OCI-LY7 (cell line): ENCODE data around the gene SLC25A1. TPM values are rescaled to one million over a fixed set of nuclear protein-coding genes. Genes with fewer than 3 reads are reported as not detected.

Experiments
- BruUV-seq: library from RNA; stranded (reverse); fragments of 400-500 nt; replicated peaks from 2 replicates; lab custom pipeline; 2021; lab: Mats Ljungman, UMichigan
- CTCF ChIA-PET: fragments of 300-600 bp; sonication (Branson Sonifier 250); formaldehyde crosslinking; loops from one replicate; lab custom pipeline; 2022; ENCODE audit warnings: antibody characterized with exemption; ENCODE audit not compliant: unreplicated experiment; lab: Charles Lee
- POLR2A ChIA-PET: fragments of 300-600 bp; sonication (Branson Sonifier 250); formaldehyde crosslinking; loops from one replicate; lab custom pipeline; 2022; ENCODE audit warnings: antibody characterized with exemption; lab: Charles Lee
- DNase-seq: peaks from one replicate; pipeline ENCODE4 v3.0.0-alpha.2; 2015; ENCODE audit warnings: low spot score
- H2AFZ ChIP-seq: fragments of 200-600 bp; sonication (generic), shearing (Covaris generic); 2 replicates; pipeline ENCODE4 v1.6.1; 2014; ENCODE audit warnings: mild to moderate bottlenecking, antibody characterized with exemption, low read length, moderate library complexity
- H3K27ac ChIP-seq: fragments of 200-600 bp; sonication (generic); 2 replicates; pipeline ENCODE4 v1.5.1; 2014; ENCODE audit warnings: mixed run types, low read depth, mild to moderate bottlenecking, moderate library complexity, low read length, inconsistent platforms; ENCODE audit not compliant: poor library complexity, severe bottlenecking
- H3K36me3 ChIP-seq: fragments of 200-600 bp; sonication (generic); 2 replicates; pipeline ENCODE4 v1.6.1; 2014; ENCODE audit warnings: mild to moderate bottlenecking, antibody characterized with exemption, low read length, moderate library complexity, mixed read lengths; ENCODE audit not compliant: insufficient read depth
- H3K4me1 ChIP-seq: fragments of 200-600 bp; sonication (generic); 2 replicates; pipeline ENCODE4 v1.5.1; 2014; ENCODE audit warnings: mild to moderate bottlenecking, low read length; ENCODE audit not compliant: insufficient read depth, poor library complexity, severe bottlenecking
- H3K4me2 ChIP-seq: fragments of 200-600 bp; sonication (generic); 2 replicates; pipeline ENCODE4 v1.6.1; 2014; ENCODE audit warnings: mild to moderate bottlenecking, low read length
- H3K4me3 ChIP-seq: fragments of 200-600 bp; sonication (generic); 2 replicates; pipeline ENCODE4 v1.5.1; 2014; ENCODE audit warnings: mild to moderate bottlenecking, low read depth, low read length; ENCODE audit not compliant: poor library complexity, severe bottlenecking
- H3K79me2 ChIP-seq: fragments of 200-600 bp; sonication (generic); 2 replicates; pipeline ENCODE4 v1.6.1; 2016; ENCODE audit warnings: low read depth, mild to moderate bottlenecking, low read length, moderate library complexity, mixed read lengths; ENCODE audit not compliant: insufficient read depth
- H3K9me2 ChIP-seq: fragments of 200-600 bp; sonication (generic); 2 replicates; pipeline ENCODE4 v1.6.1; 2016; ENCODE audit warnings: mild to moderate bottlenecking, low read length, mixed read lengths; ENCODE audit not compliant: insufficient read depth
- H3K9me3 ChIP-seq: fragments of 200-600 bp; sonication (generic); 2 replicates; pipeline ENCODE4 v1.6.1; 2014; ENCODE audit warnings: mild to moderate bottlenecking, mixed run types, low read length, mixed read lengths
- H4K20me1 ChIP-seq: fragments of 200-600 bp; sonication (generic); 2 replicates; pipeline ENCODE4 v1.6.1; 2014; ENCODE audit warnings: mild to moderate bottlenecking, antibody characterized with exemption, low read length, moderate library complexity, mixed read lengths; ENCODE audit not compliant: insufficient read depth
- CTCF ChIP-seq: fragments of 200-600 bp; sonication (generic); conservative IDR thresholded peaks from 2 replicates; pipeline ENCODE4 v1.5.1; 2014; ENCODE audit warnings: mild to moderate bottlenecking, antibody characterized with exemption, low read length, moderate library complexity, mixed read lengths
- EZH2phosphoT487 ChIP-seq: fragments of 200-600 bp; sonication (generic); IDR thresholded peaks from 2 replicates; pipeline ENCODE4 v1.6.1; 2018; ENCODE audit warnings: low read depth, borderline replicate concordance, mild to moderate bottlenecking, mixed run types, antibody characterized with exemption, low read length, moderate library complexity, mixed read lengths
- intact Hi-C: fragments of 100-400 bp; cut with micrococcal nuclease; formaldehyde crosslinking; loops from one replicate; pipeline ENCODE4 v1.10.0; 2022; ENCODE audit not compliant: unreplicated experiment
- total RNA-seq, 2 experiments: library from RNA; depleted of rRNA in 1 of 2; stranded (reverse); fragments of >200 nt in 1 of 2; shearing (Covaris generic) in 1 of 2; gene quantifications; 2 replicates each; pipeline ENCODE4 v1.2.3, GENCODE V29; 2014 to 2022

Gene SLC25A1
- total RNA-seq, 2 experiments from 2014 or later = 59.5 to 117 TPM

DNA sequence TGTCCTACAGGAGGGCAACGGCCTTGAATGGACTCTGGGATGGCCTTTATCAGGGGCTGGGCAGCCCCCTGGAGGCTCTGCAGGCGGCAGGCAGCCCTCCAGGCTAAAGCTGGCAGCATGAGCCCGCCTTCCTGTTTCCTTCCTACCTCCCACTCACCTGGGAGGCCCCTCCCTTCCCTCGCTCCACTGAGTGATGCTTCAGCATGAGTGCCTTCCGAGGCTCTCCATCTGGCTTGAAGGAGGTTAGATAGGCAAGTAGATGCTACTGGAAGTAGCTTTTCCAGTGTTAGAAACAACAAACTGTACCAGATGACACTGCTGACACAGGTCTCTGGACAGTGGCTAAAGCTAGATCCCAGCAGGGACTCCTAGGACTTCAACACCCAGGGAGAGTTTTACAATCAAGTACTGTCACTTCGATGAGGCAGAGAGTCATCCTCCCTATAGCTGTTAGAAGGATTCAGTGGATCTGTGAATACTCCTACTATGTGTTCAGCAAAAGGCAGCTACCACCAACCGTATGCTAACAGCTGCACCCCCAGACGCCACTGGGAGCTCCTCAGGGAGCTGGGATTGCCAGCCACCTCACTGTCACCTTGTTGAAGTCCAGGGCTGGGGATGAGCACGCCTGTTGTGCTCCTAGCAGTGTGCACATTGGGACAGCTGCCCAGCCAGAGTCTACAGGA is 4.1 kb upstream of the SLC25A1 start:
- H3K9me2 ChIP-seq = no peaks in the 10 kb centered on the region
- no peaks in the 10 kb centered on the region for H3K9me3 ChIP-seq
- H3K79me2 ChIP-seq = peaks cover 2% of the 10 kb centered on the region; the same call in 1 of the 2 replicates
- H3K4me2 ChIP-seq = no peak overlapping the region
- H3K4me3 ChIP-seq = no peak overlapping the region
- CTCF ChIA-PET = interaction anchor here (0.5 to 0.8 kb wide), 3 partner anchors 8 to 143 kb away, joined by 3 to 4 read pairs (median 3); no protein-coding TSS in a partner anchor
- intact Hi-C loops = no loop called here
- no peaks in the 10 kb centered on the region for H3K36me3 ChIP-seq
- H4K20me1 ChIP-seq = no peaks in the 10 kb centered on the region
- no TSS peak for BruUV-seq
- no peak overlapping the region for H3K27ac ChIP-seq
- peaks cover 40% of the 10 kb centered on the region for H3K4me1 ChIP-seq
- no peak overlapping the region for H2AFZ ChIP-seq
- TF ChIP-seq CTCF (no peak), EZH2phosphoT487 (no peak)
- no peak for DNase-seq
- POLR2A ChIA-PET = interaction anchor here (0.8 to 0.9 kb wide), 2 partner anchors 8 to 11 kb away, joined by 3 read pairs; no protein-coding TSS in a partner anchor

- DNase-seq = no peak
- intact Hi-C loops = no loop called here
Observed at GRCh38 chr22:19181786-19182471, 3.4 kb upstream of the SLC25A1 start.

More at GRCh38 chr22:19181786-19182471, 3.4 kb upstream of the SLC25A1 start:
- H3K4me2 ChIP-seq = no peak overlapping the region
- no peak overlapping the region for H2AFZ ChIP-seq
- peaks cover 3% of the 10 kb centered on the region; the same call in 1 of the 2 replicates for H3K36me3 ChIP-seq
- ChIA-PET POLR2A (no interaction called here), CTCF (interaction anchor here (0.6 kb wide), 1 partner anchor 449 kb away, joined by 3 read pairs; no protein-coding TSS in a partner anchor)
- no peaks in the 10 kb centered on the region for H3K9me2 ChIP-seq
- peaks cover 47% of the 10 kb centered on the region for H3K4me1 ChIP-seq
- no TSS peak for BruUV-seq
- TF ChIP-seq CTCF = no peak
- TF ChIP-seq EZH2phosphoT487 = no peak
- H3K27ac ChIP-seq = no peak overlapping the region
- no peaks in the 10 kb centered on the region for H3K9me3 ChIP-seq
- H4K20me1 ChIP-seq = no peaks in the 10 kb centered on the region
- no peak overlapping the region for H3K4me3 ChIP-seq
- H3K79me2 ChIP-seq = peaks cover 9% of the 10 kb centered on the region; the same call in 1 of the 2 replicates
